Stimulated activated CD8-positive, alpha-beta memory T cell treated with anti-CD3 and anti-CD28 coated beads, Interleukin-15, amount 100 ng/mL, for 4 hours (primary cell): ENCODE data around the gene TNIP1.

ENCODE experiments used
- DNase-seq, 2 donors: peaks; one replicate each; pipeline ENCODE4 v3.0.0-alpha.2; 2020; ENCODE audit warnings: low read depth in 2 of 2

Gene TNIP1

DNA sequence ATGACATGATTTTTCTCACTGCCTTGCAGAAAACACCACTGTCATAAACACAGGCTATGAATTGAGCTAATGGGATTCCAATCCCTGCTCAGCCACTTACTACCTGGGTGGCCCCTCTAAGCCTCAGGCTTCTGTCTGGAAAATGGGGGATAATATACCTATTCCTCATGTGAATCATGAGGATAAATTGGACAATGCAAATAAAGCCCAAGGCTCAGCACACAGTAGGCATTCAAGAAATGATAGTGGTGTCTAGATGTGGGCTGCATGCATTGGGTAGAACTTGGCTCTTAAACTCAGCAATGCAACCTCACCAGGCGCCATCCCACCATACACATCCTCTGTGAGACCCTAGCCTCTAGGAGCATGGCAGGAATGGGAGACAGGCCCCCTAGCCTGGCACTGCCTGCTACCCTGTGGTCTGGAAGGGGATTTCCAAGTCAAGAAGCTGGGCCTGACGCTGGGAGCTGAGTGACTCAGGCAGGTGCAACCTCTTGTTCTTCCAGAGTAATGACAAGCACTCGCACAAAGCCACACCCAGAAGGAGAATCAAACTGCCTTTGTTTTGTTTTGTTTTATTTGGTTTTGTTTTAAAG lies 2.3 kb upstream of the TNIP1 start:
- peak; percentile 31 to 55 for DNase-seq

DNA sequence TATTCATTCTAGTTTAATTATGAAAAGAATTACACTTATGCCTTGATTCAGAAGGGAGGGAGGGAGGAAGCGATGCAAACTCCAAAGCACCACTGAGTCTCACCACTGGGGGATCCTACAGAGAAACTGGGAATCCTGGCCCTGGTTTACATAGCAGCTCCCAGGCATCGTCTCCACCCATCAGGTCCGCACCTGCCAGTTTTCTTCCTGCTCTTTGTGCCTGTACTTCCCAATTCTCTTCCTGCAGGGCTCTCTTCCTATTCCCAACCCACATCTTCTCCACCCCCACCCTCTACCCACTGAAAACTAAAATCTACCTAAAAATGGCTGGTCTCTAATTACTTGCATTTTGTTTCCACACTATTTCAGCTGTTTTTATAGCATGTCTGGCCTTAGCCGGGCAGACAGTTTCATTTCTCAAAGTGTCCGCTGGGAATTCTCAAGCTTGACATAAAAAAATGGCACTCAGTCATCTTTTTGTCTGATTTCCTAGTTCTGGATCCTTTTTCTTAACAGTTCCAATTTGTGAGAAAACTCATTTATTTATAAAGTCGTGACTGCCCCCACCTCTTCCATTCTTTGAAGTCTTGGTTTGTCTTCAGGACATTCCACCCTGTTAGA lies 1.6 kb upstream of the TNIP1 start:
- DNase-seq, result no peak

- DNase-seq, result no peak
Observed at GRCh38 chr5:151081431-151082281, 822 bp upstream of the TNIP1 start.

GRCh38 chr5:151079838-151080612 lies 809 bp downstream of the TNIP1 start:
- no peak for DNase-seq

- DNase-seq, result peak; percentile 46 to 51
Observed at GRCh38 chr5:151078490-151079262, 2.2 kb downstream of the TNIP1 start.

DNA sequence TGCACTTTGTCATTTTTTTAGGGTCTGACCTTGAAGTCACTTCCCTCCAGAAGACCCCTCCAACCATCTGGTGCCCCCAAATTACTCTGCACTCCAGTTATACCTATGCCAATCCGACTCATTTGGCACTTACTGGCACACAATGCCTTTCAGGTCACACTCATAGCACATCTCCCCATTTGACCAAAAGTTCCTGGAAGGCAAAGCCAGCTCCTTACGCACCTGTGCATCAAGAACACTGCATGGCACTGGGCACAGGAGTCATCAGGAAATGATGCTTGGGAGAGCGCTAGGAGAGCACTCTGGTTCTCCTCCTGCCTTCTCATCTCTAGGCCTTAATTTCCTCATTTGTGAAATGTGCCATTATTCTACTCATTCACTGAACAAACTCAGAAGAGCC lies 2.9 kb downstream of the TNIP1 start:
- no peak for DNase-seq

GRCh38 chr5:151077419-151077818 lies 3.4 kb downstream of the TNIP1 start:
- DNase-seq, result no peak

DNA sequence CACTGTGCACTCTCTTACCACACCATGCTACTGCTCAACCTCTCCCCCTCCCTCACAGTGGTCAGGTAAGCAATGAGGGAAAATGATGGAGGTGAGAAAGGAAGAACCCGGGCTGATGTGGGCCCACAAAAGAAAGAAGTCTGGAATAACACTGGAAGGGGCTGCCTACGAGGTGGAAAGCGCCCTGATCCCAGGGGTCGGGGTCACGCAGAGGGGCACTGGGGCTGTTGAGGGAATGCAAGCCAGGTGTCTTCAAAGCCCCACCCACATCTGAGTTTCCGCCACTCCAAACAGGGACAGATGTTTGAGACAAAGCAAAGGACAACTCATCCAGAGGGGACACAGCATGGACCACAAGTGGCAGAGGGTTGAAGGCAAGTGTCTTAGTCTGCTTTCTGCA lies 4.2 kb downstream of the TNIP1 start:
- no peak for DNase-seq

DNA sequence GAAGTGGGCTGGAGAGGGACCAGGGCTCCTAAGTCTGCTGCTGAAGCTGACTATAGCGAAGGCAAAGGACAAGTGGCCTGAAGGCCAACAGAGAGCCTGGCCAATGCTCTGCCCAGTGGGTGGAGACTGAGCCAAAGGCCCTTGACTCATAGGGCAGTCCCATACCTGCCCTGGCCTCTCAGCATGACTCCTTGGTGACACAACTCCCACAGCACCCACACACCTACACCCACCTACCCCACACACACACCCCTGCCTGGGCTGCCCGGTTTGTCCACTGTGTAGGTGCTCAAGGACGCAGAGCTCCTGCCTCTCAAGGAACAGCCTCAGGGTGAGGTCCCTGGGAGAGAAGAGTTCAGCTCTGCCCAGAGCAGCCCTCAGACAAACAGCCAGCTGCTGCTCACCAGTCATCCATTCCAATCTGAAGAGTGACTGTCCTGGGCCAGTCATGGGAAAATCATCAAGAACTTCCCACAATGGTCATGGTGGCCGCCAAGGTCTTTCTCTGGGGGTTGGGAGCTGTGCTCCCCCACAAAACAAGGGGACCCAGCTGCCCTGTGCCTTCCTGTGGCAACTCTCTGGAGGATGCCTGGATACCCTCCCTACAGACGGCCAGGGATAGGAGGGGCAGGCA lies 5.0 kb downstream of the TNIP1 start:
- no peak for DNase-seq

DNA sequence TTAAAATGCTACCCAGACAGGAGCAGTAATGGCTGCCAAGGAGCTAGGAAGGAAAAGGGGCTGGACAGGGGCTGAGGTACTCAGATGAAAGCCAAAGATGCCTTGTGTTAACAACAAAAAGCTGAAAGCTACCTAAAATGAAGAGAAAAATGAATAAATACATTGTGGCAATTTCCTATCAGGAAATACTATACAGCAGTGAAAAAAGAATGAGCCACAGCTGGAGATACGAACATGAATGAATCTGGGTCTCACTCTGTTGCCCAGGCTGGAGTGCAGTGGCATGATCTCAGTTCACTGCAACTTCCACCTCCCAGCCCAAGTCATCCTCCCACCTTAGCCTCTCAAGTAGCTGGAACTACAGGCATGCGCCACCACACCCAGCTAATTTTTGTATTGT lies 6.3 kb downstream of the TNIP1 start:
- no peak for DNase-seq

DNA sequence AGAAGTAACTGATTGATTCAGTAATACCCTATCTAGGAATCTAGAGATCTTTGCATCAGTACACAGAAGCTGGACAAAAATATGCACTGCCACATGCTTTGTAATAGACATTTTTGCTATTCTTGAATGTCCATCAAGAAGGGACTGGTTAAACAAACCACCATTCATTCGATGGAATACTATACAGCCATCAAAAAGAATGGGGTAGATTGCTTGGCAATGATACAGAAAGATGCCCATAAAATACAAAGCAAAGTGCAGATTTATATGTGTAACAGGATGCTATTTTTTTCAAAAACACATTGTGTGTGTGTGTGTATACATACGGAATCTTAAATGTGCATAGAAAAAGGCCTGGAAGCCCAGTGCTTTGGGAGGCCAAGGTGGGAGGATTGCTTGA lies 7.6 kb downstream of the TNIP1 start:
- no peak for DNase-seq

GRCh38 chr5:151072630-151073025 lies 8.2 kb downstream of the TNIP1 start:
- DNase-seq, result no peak

GRCh38 chr5:151071848-151072629 lies 8.8 kb downstream of the TNIP1 start:
- no peak for DNase-seq

DNA sequence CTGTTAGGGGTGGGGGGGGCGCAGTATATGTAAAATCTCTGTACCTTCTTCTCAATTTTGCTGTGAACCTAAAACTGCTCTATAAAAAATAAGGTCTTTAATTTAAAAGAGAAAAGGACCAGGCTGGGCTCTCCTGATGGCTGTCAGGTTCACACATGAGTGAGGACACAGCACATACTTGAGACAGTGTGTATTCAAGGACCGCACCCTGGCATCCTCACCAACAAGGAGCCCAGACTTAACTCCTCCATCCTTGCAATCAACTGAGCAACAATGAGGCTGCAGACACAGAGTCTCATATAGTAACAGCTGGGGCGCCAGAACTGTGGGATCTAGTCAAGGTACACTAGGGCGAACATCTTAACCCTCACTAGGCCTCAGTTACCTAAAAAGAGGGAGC lies 9.8 kb downstream of the TNIP1 start:
- DNase-seq, result no peak

DNA sequence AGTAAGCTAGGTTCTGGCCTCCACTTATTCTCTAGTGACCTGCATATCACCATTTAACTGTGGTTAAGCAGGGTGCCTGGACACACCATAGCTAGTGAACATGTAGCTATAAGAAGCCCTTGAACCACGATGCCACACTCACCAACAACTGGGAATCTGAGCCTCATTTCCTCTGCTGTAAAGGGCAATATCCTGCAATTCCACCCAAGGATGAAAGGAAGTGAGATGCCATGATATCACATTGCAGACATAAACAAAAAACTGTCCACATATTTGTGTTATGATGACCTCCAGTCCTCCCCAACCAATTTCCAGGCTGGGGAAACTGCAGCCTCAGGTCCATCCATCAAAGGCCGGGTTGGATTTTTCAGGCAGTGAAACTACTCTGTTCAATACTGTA lies 10.4 kb downstream of the TNIP1 start:
- no peak for DNase-seq

- DNase-seq, result no peak
Observed at GRCh38 chr5:151068433-151069197, 12.2 kb downstream of the TNIP1 start.

GRCh38 chr5:151067632-151068432 lies 13.0 kb downstream of the TNIP1 start:
- DNase-seq, result no peak

- DNase-seq, result no peak
Observed at GRCh38 chr5:151066920-151067319, 13.9 kb downstream of the TNIP1 start.

- DNase-seq, result no peak
Observed at GRCh38 chr5:151065609-151066008, 15.2 kb downstream of the TNIP1 start.
